Kidney capillary endothelial cell (primary cell): ENCODE results near the gene BIN1.

Experiments used
- DNase-seq: peaks from one replicate; pipeline ENCODE4 v3.0.0-alpha.2; 2018; ENCODE audit warnings: low spot score

The BIN1 gene

GRCh38 chr2:127103243-127104165 lies 3.5 kb downstream of the BIN1 start:
- DNase-seq, result no peak

- no peak for DNase-seq
These were observed 4.3 kb downstream of the BIN1 start for GRCh38 chr2:127102521-127103242.

GRCh38 chr2:127101756-127102477 lies 5.0 kb downstream of the BIN1 start:
- no peak for DNase-seq

GRCh38 chr2:127101048-127101611 lies 5.8 kb downstream of the BIN1 start:
- no peak for DNase-seq

- no peak for DNase-seq
These were observed 6.5 kb downstream of the BIN1 start for GRCh38 chr2:127100251-127101047.

- DNase-seq, result no peak
These were observed 8.2 kb downstream of the BIN1 start for GRCh38 chr2:127098711-127099110.

GRCh38 chr2:127097841-127098651 lies 8.9 kb downstream of the BIN1 start:
- no peak for DNase-seq

GRCh38 chr2:127097471-127097765 lies 9.5 kb downstream of the BIN1 start:
- DNase-seq, result no peak

GRCh38 chr2:127096718-127097470 lies 10.1 kb downstream of the BIN1 start:
- DNase-seq, result no peak

- DNase-seq, result no peak
These were observed 10.7 kb downstream of the BIN1 start for GRCh38 chr2:127096280-127096679.

- no peak for DNase-seq
These were observed 11.2 kb downstream of the BIN1 start for GRCh38 chr2:127095784-127096183.

- DNase-seq, result no peak
These were observed 11.7 kb downstream of the BIN1 start for GRCh38 chr2:127095367-127095641.

- no peak for DNase-seq
These were observed 12.2 kb downstream of the BIN1 start for GRCh38 chr2:127094509-127095366.

- DNase-seq, result no peak
These were observed 13.2 kb downstream of the BIN1 start for GRCh38 chr2:127093648-127094210.

GRCh38 chr2:127092901-127093516 lies 13.9 kb downstream of the BIN1 start:
- DNase-seq, result no peak

GRCh38 chr2:127092306-127092705 lies 14.6 kb downstream of the BIN1 start:
- DNase-seq, result no peak

- DNase-seq, result no peak
These were observed 15.1 kb downstream of the BIN1 start for GRCh38 chr2:127091886-127092285.

- DNase-seq, result no peak
These were observed 15.8 kb downstream of the BIN1 start for GRCh38 chr2:127091148-127091547.
